ENCODE results near the gene UBAC2. TPM values are rescaled to one million over a fixed set of nuclear protein-coding genes. Genes with fewer than 3 reads are reported as not detected.

UBAC2 gene
- total and polyA plus RNA-seq, 2 of the 8 experiments (the other 6 are each of a cell fraction or from before 2014, with no cell fraction given), result 75.9 to 76.9 TPM

DNA sequence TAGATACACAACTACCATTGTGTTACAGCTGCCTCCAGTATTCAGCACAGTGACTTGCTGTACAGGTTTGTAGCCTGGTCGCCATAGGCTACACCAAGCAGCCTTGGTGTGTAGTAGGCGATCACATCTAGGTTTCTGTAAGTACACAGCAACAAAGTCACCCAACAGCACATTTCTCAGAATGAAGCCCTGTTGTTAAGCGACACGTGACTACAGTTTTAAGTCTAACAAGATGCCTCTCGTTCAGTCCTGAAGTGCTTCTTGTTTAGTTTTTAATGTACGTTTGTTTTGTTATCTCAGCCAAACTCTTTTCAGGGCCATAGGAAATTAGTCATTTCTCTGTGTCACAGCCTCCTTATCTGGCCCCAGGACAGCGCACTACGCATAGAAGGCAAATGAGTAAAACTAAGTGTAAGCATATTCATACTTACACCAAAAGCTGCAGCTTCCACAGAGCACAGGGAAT is 156.5 kb downstream of the UBAC2 start:
- POLR2A ChIA-PET (ENCODE audit: partially characterized antibody), result no interaction called here
- FAIRE-seq, result no peak
- H3K27ac ChIP-seq (ENCODE audit: low read depth, low read length), result no peak overlapping the region

More for the DNA sequence above, 156.5 kb downstream of the UBAC2 start:
- Histone ChIP-seq H3K4me3 (ENCODE audit: extremely low read depth in 1 of 4, insufficient read depth in 2 of 4, low read depth in 3 of 4, low read length in 4 of 4) (no peak overlapping the region), H3K18ac (ENCODE audit: extremely low read depth, low read length) (no peak overlapping the region), H2BK15ac (ENCODE audit: low read length) (no peak overlapping the region), H2BK12ac (ENCODE audit: low read depth, low read length) (no peak overlapping the region), H3K79me2 (ENCODE audit: control insufficient read depth in 1 of 2, insufficient read depth in 2 of 2, low read length in 2 of 2) (no peaks in the 10 kb centered on the region), H3K27me3 (replicated peaks in 1 of 4; ENCODE audit: control insufficient read depth in 3 of 4, extremely low read depth in 1 of 4, insufficient read depth in 3 of 4, low read length in 3 of 4) (no peaks in the 10 kb centered on the region), H3K9ac (replicated peaks in 1 of 4; ENCODE audit: extremely low read depth in 1 of 4, low read depth in 3 of 4, low read length in 3 of 4) (no peak overlapping the region), H2BK5ac (ENCODE audit: low read depth, low read length) (no peak overlapping the region), H3K9me3 (ENCODE audit: insufficient read depth in 2 of 2, low read depth in 1 of 2, low read length in 1 of 2) (no peaks in the 10 kb centered on the region), H3K79me1 (ENCODE audit: low read depth, low read length) (peaks cover 2% of the 10 kb centered on the region; the same call in 1 of the 2 replicates), H3K14ac (ENCODE audit: insufficient read length) (no peak overlapping the region), H2AFZ (ENCODE audit: low read length) (no peak overlapping the region), H4K91ac (replicated peaks; ENCODE audit: insufficient read length, low read length) (no peak overlapping the region), H4K5ac (ENCODE audit: insufficient read length, low read depth, low read length) (no peak overlapping the region), H4K8ac (ENCODE audit: extremely low read depth, insufficient read depth, low read length) (no peak overlapping the region), H3K4me1 (replicated peaks in 1 of 4; ENCODE audit: control insufficient read depth in 3 of 4, insufficient read depth in 4 of 4, low read length in 3 of 4) (peaks cover 0 to 5% (median 2%) of the 10 kb centered on the region in 4 experiments; a peak in 2 of 7 replicates), H2BK20ac (ENCODE audit: low read length) (no peak overlapping the region), H3K4ac (replicated peaks; ENCODE audit: insufficient read length, low read depth, low read length) (no peak overlapping the region), H2AK5ac (ENCODE audit: low read depth, low read length) (no peak overlapping the region), H3K23ac (ENCODE audit: insufficient read length) (no peak overlapping the region), H2BK120ac (replicated peaks; ENCODE audit: low read depth, low read length) (no peak overlapping the region), H3K23me2 (ENCODE audit: low read depth, low read length) (no peaks in the 10 kb centered on the region), H3K56ac (replicated peaks; ENCODE audit: insufficient read length, low read depth, low read length) (no peak overlapping the region), H4K20me1 (replicated peaks in 1 of 2; ENCODE audit: control insufficient read depth in 1 of 2, insufficient read depth in 2 of 2, low read length in 2 of 2) (peaks cover 0 to 9% of the 10 kb centered on the region in 2 experiments), H3K4me2 (ENCODE audit: insufficient read depth in 1 of 2, low read depth in 2 of 2, low read length in 2 of 2) (no peak overlapping the region), H3K36me3 (ENCODE audit: control insufficient read depth in 2 of 4, insufficient read depth in 4 of 4, low read length in 3 of 4) (peaks cover 0 to 12% (median 4%) of the 10 kb centered on the region in 4 experiments; a peak in 3 of 8 replicates)
- no peak for TF ChIP-seq CHD2 (IDR thresholded peaks at IDR 0.05; ENCODE audit: low read length)
- no peak for TF ChIP-seq KDM5A (IDR thresholded peaks at IDR 0.05; ENCODE audit: low read length)
- no peak for TF ChIP-seq ASH2L (IDR thresholded peaks at IDR 0.05; ENCODE audit: low read length)
- TF ChIP-seq NANOG (IDR thresholded peaks at IDR 0.05; ENCODE audit: insufficient read depth, low read depth, low read length, poor library complexity, severe bottlenecking), result no peak
- TF ChIP-seq FOSL1 (IDR thresholded peaks at IDR 0.05; ENCODE audit: insufficient read depth, low read depth, low read length), result no peak
- TF ChIP-seq CREB1 (IDR thresholded peaks at IDR 0.05), result no peak
- WGBS, 2 experiments (ENCODE audit: extremely low coverage in 1 of 2, insufficient coverage in 1 of 2, insufficient read length in 1 of 2, insufficient replicate concordance in 2 of 2, low coverage in 1 of 2, low lambda C conversion rate in 2 of 2, missing lambda C conversion rate in 1 of 2), result 95% methylated on average over 8 of the region's 8 CpGs; no CpG with 5 or more reads in 1 of the 2 experiments
- DNase-seq (ENCODE audit: low read depth in 1 of 2, low spot score in 2 of 2), result peak in 1 of 2 experiments; percentile 22
- CTCF ChIA-PET (ENCODE audit: partially characterized antibody), result interaction anchor here (3.3 kb wide), 1 partner anchor 10 kb away, joined by 8 read pairs; no protein-coding TSS in a partner anchor
